Right atrium auricular region (tissue), 2 donors: ENCODE results near the gene GALR3. TPM values are rescaled to one million over a fixed set of nuclear protein-coding genes. Genes with fewer than 3 reads are reported as not detected.

Source experiments
- DNase-seq: peaks from one replicate; pipeline ENCODE4 v3.0.0-alpha.2; 2019; ENCODE audit warnings: low spot score
- H3K27ac ChIP-seq, 2 donors: fragments of 200-600 bp; sonication (generic); 1 replicate in 1 of 2; 2 replicates in 1 of 2; pipeline ENCODE4 v1.5.1; 2016 to 2019
- H3K27me3 ChIP-seq, 2 donors: fragments of 200-600 bp; sonication (generic); one replicate each; pipeline versions ENCODE4 v1.5.1 to v1.6.0; 2017 to 2019
- H3K36me3 ChIP-seq: fragments of 200-600 bp; sonication (generic); one replicate; pipeline ENCODE4 v1.5.1; 2016
- H3K4me1 ChIP-seq, 2 donors: fragments of 200-600 bp; sonication (generic); one replicate each; pipeline versions ENCODE4 v1.5.1 to v1.6.0; 2017 to 2019
- H3K4me3 ChIP-seq, 2 donors: fragments of 200-600 bp; sonication (generic); 1 replicate in 1 of 2; 2 replicates in 1 of 2; pipeline ENCODE4 v1.5.1; 2017 to 2019; ENCODE audit warnings: mild to moderate bottlenecking in 1 of 2, moderate library complexity in 1 of 2
- H3K9me3 ChIP-seq, 2 donors: fragments of 200-600 bp; sonication (generic); one replicate each; pipeline ENCODE4 v1.5.1; 2019
- CTCF ChIP-seq, 2 donors: fragments of 200-600 bp; sonication (generic); IDR thresholded peaks; one replicate each; pipeline ENCODE4 v1.5.1; 2019; ENCODE audit warnings: antibody characterized with exemption in 2 of 2
- total RNA-seq, 2 donors: library from RNA; depleted of rRNA; stranded (reverse); fragments of >200 nt; gene quantifications; one replicate each; pipeline ENCODE4 v1.1.0, GENCODE V29; 2016

Gene GALR3
- total RNA-seq, 2 donors from 2014 or later, result not detected

- peak overlapping the region; percentile 66 to 83 for H3K4me3 ChIP-seq
- TF ChIP-seq CTCF (IDR thresholded peaks at IDR 0.05), result no peak
- no peak for DNase-seq
- H3K4me1 ChIP-seq, result peaks cover 0 to 22% of the 10 kb centered on the region in 2 donors
- H3K36me3 ChIP-seq, result peaks cover 11% of the 10 kb centered on the region
- H3K27me3 ChIP-seq, result no peaks in the 10 kb centered on the region
- peak overlapping the region; percentile 81 to 86 for H3K27ac ChIP-seq
- no peaks in the 10 kb centered on the region for H3K9me3 ChIP-seq
Measured at GRCh38 chr22:37843741-37844089, 20.5 kb downstream of the GALR3 start.

- peaks cover under 1% of the 10 kb centered on the region for H3K36me3 ChIP-seq
- no peaks in the 10 kb centered on the region for H3K27me3 ChIP-seq
- H3K4me3 ChIP-seq, result peak overlapping the region; percentile 66 to 83
- H3K9me3 ChIP-seq, result no peaks in the 10 kb centered on the region
- no peak for TF ChIP-seq CTCF (IDR thresholded peaks at IDR 0.05)
- peaks cover 0 to 28% of the 10 kb centered on the region in 2 donors for H3K4me1 ChIP-seq
- DNase-seq, result no peak
- H3K27ac ChIP-seq, result peak overlapping the region; percentile 81 to 86
Measured at GRCh38 chr22:37844904-37845329, 21.7 kb downstream of the GALR3 start.

GRCh38 chr22:37846433-37846832 is 23.3 kb downstream of the GALR3 start:
- Histone ChIP-seq H3K9me3 (no peaks in the 10 kb centered on the region), H3K4me1 (peaks cover 0 to 38% of the 10 kb centered on the region in 2 donors), H3K4me3 (no peak overlapping the region), H3K36me3 (peaks cover 5% of the 10 kb centered on the region), H3K27me3 (no peaks in the 10 kb centered on the region), H3K27ac (no peak overlapping the region)
- no peak for DNase-seq
- TF ChIP-seq CTCF (IDR thresholded peaks at IDR 0.05), result no peak

- no peak for DNase-seq
- peaks cover 0 to 25% of the 10 kb centered on the region in 2 donors for H3K4me1 ChIP-seq
- TF ChIP-seq CTCF (IDR thresholded peaks at IDR 0.05), result no peak
- peaks cover 25% of the 10 kb centered on the region for H3K36me3 ChIP-seq
- peak overlapping the region; percentile 60 to 89 for H3K4me3 ChIP-seq
- H3K27me3 ChIP-seq, result no peaks in the 10 kb centered on the region
- no peaks in the 10 kb centered on the region for H3K9me3 ChIP-seq
- peak overlapping the region; percentile 77 to 88 for H3K27ac ChIP-seq
Measured at GRCh38 chr22:37848587-37849088, 25.5 kb downstream of the GALR3 start.

GRCh38 chr22:37849089-37849751 is 26.0 kb downstream of the GALR3 start, which contains the start of gene EIF3L:
Gene EIF3L (plus strand): TSS chr22:37849419. CDS start chr22:37849450, 31 bp downstream.
- H3K4me3 ChIP-seq, result peak within 1 kb of the TSS; percentile 60 to 89
- peaks cover 25% of the 10 kb centered on the region for H3K36me3 ChIP-seq
- peak; percentile 91 for DNase-seq
- TF ChIP-seq CTCF (IDR thresholded peaks at IDR 0.05), result no peak
- peaks cover 0 to 25% of the 10 kb centered on the region in 2 donors for H3K4me1 ChIP-seq
- H3K27ac ChIP-seq, result peak within 1 kb of the TSS; percentile 77 to 88
- H3K9me3 ChIP-seq, result no peaks in the 10 kb centered on the region
- H3K27me3 ChIP-seq, result no peaks in the 10 kb centered on the region
